Measurements from ENCODE around the gene ALKBH8.
A peak's percentile ranks its signal among the peaks of the same experiment; 100 is the strongest.
"Not testable (repeated sequence)": the region's sequence is repeated elsewhere in the genome, so short reads cannot be mapped to it uniquely, and the experiment has no call there.

The ALKBH8 gene

DNA sequence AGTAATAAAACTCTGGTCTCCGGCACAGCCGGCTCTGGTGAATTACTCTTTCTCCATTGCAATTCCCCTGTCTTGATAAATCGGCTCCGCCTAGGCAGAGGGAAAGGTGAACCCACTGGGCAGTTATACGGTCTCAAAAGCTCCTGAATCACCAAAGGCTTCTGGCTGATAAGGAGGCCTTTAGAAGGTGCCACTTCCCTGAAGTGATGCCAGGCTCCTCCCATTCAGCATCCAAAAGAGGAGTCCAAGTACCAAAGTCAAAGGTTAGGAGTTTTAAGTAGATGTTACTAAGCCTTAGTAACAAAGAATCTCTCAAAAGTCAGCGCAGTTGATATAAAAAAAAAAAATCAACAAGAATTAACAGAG is 11.8 kb upstream of the ALKBH8 start:
- no peak for DNase-seq

GRCh38 chr11:107576497-107577345 is 11.2 kb upstream of the ALKBH8 start:
- peak; percentile 54 for DNase-seq

GRCh38 chr11:107573438-107573837 is 7.9 kb upstream of the ALKBH8 start:
- DNase-seq: no peak

DNA sequence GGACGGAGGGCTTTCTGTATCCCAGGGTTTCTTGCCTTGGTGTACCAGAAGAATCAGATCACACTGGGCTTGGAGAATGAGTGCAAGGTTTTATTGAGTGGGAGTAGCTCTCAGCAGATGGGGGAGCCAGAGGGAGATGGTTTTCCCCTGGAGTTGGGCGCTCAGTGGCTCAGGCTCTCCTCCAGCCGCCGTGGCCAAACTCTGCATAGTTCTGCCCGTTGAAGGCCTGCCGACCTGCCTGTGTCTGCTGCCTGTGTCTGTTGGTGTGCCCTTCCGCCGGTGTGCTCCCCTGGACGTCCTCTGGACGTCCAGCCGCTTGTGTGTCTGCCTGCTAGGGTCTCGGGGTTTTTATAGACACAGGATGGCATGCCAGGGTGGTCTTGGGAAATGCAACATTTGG is 4.5 kb upstream of the ALKBH8 start:
- no peak for DNase-seq

DNA sequence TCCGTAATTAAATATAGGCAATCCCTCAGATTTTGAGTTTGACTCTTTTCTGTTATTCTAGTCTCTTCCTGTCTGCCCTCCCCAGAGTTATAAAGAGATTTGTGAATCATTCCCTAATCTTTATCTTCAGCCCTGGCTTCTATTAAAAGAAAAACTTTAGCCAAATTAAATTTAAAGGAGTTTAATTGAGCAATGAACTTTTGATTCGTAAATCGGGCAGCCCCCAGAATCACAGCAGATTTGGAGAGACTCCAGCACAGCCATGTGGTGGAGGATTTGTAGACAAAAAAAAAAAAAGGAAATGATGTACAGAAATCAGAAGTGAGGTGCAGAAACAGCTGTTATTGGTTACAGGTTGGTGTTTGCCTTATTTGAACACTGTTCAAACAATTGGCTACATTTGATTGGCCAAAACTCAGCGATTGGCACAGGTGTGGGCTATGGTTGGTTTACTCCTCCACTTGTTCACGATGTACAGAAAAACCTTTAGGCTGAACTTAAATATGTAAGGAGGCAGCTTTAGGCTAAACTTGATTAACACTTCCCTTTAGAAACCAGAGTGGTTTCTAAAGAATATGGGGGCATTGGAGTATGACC is 2.3 kb upstream of the ALKBH8 start:
- DNase-seq: no peak

- no peak for DNase-seq
Measured at GRCh38 chr11:107566569-107566968, 1.0 kb upstream of the ALKBH8 start.

- DNase-seq: not testable (repeated sequence)
Measured at GRCh38 chr11:107565955-107566501, 493 bp upstream of the ALKBH8 start.

- DNase-seq: no peak
Measured at GRCh38 chr11:107564877-107565218, 687 bp downstream of the ALKBH8 start.

- DNase-seq: no peak
Measured at GRCh38 chr11:107563702-107564101, 1.8 kb downstream of the ALKBH8 start.

DNA sequence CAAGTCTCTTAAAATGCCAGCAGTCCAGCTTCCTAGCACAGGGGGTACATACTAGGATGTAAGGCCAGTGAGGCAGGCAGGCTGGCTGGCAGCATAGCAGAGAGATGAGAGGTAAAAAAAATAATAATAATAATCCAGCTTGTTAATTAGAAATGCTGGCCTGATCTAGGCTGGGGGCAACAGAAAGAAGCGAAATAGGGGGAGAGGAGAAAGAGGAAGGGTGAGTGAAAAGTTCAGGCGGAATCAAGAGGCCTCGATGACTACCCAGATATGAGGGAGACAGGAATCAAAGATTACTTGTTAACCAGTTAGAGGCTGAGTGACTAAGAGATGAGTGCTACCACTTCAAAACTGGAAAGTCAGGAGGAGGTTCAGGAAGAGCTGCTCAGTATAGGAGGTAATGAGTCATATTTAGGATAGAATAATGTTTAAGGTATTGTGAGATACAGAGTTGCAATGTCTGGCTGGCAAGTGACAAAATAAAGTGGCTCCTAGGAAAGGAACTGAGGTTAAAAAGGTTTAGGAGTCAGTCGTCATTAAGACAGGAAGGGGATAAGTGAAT is 2.8 kb downstream of the ALKBH8 start:
- DNase-seq: no peak

GRCh38 chr11:107561688-107562087 is 3.8 kb downstream of the ALKBH8 start:
- DNase-seq: no peak

DNA sequence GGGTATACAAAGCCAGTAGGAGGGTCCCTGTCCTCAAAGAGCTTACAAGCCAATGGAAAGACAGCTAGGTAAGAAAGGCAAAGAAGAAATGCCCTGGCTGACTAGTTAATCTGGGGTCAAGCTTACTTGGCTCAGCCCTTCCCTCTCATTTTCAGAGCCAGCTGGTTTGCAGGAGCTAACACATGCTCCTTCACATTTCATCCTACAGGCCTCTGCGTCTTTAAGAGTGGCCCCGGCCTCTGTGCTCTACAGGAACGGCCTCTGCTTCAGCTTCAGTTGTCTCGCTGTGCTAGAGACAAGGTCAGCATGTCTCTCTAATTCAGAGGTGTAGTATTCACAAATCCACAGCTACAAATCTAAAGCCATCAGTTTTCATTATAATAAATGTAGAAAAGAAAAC is 15.2 kb downstream of the ALKBH8 start:
- no peak for DNase-seq

DNA sequence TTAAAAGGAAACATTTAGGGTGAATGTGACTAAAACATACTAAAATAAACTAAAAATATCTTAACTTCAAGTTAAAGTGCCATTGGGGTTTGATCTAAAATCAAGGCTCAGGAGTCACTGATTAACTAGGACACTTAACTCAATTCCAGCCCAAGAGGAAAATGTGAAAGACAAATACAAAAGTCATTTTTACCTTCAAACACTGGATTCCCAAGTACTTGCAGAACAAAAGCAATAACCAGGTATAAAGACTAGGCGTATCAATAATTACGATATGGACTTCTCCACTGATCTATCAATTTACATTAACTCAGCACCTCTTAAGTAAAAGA is 15.6 kb downstream of the ALKBH8 start:
- DNase-seq: no peak

DNA sequence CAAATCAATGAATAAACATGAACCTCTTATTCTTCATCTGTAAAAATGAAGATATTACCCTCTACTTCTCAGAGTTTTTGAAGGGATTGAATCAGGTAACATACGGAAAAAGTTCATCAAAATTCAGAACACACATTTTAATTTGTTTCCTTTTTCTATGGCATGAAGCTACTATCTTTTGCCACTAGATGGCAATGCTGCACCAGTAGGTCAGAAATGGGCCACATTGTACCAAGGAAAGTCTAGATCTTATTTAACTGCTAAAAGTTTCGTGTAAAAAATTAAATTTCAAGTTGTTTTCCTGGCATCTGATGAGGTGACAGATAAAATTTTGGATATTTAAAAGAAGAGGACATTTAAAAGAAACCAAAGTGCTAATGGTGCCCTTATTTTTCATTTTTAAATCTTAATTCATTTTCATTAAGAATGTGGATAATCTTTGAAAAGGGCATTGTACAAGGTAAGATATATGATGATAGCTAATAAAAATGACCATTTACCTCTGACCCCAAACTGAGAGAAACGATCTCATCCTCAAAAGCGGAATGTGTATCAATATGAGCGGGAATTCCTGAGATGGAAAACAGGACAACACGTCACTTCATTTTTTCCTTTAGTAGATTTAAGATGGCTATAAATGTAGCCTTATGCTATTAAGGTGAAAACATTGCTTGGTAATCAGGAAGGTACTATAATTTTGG is 16.1 kb downstream of the ALKBH8 start:
- DNase-seq: no peak

DNA sequence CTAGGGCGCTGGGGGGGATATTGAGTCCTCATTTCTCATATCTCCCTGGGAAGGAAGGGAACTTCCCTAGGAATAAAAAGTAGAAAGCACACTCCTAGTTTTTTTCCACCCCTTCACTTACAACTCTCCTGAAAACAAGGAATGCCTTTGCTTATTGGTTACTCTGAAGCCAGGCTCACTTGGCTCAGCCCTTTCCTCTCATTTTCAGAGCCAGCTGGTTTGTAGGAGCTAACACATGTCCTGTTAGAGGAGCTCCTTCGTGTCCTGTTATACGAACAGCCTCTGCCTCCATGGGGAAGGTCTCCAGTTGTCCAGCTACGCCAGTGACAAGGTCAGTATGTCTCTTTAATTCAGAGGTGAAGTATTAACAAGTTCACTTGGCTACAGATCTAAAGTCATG is 17.6 kb downstream of the ALKBH8 start:
- DNase-seq: no peak

DNA sequence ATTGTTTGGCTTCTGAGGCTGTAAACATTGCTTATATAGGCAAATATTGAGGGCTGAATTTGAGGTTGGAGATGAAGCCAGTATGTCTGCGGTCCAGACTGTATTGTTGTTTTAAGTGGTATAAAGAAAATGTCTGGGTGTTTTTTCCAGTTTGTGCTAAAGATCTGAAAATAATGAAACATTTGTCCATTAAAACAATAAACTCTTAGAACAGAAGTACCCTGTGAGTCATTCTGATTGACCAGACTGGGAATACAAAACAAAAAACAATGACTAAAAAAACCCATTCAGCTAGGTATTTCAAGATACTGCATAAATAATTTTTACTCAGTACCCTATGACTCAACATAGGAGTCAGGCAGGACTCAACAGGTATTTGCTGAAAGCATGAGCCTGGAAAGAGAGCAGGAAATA is 20.4 kb downstream of the ALKBH8 start:
- DNase-seq: no peak

- no peak for DNase-seq
Measured at GRCh38 chr11:107538821-107539220, 26.7 kb downstream of the ALKBH8 start.

- DNase-seq: no peak
Measured at GRCh38 chr11:107538239-107538638, 27.3 kb downstream of the ALKBH8 start.

DNA sequence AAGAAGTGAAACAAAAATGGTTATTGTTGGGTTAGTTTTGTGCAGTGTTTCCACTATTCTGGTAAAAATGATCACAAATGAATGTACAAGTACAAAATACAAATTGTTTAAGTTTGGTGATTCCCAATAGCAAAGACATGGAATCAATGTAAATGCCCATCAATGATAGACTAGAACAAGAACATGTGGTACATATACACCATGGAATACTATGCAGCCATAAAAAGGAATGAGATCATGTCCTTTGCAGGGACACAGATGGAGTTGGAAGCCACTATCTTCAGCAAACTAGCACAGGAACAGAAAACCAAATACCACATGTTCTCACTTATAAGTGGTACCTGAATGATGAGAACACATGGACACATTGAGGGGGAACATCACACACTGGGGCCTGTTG is 28.4 kb downstream of the ALKBH8 start:
- not testable (repeated sequence) for DNase-seq

GRCh38 chr11:107526197-107526596 is 39.3 kb downstream of the ALKBH8 start:
- no peak for DNase-seq

GRCh38 chr11:107508858-107509244 is 56.7 kb downstream of the ALKBH8 start:
- no peak for DNase-seq

DNA sequence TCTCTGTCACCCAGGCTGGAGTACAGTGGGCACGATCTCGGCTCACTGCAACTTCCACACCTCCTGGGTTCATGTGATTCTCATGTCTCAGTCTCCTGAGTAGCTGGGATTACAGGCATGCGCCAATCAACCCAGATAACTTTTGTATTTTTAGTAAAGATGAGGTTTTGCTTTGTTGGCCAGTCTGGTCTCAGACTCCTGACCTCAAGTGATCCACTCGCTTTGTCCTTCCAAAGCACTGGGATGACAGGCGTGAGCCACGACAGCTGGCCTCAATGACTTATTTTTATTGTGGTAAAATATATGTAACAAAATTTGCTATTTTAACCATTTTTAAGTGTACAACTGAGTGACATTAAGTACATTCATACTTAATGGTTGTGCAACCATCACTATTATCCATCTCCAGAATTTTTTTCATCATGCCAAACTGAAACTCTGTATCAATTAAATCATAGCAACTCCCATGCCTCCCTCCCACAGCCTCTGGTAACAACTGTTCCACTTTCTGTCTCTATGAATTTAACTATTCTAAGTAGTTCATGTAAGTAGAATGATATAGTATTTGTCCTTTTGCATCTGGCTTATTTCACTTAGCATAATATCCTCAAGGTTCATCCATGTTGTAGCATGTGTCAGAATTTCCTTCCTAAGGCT is 57.2 kb downstream of the ALKBH8 start:
- no peak for DNase-seq

- DNase-seq: no peak
Measured at GRCh38 chr11:107505647-107506225, 59.8 kb downstream of the ALKBH8 start.
